H1 (cell line): ENCODE results near the gene FAM149B1. TPM values are rescaled to one million over a fixed set of nuclear protein-coding genes. Genes with fewer than 3 reads are reported as not detected.

ENCODE experiments used
- CTCF ChIA-PET: fragments of 300-600 bp; sonication (Branson Sonifier 250); formaldehyde crosslinking; loops from one replicate; lab custom pipeline; 2021; ENCODE audit not compliant: partially characterized antibody; lab: Charles Lee
- POLR2A ChIA-PET: fragments of 300-600 bp; sonication (Branson Sonifier 250); formaldehyde crosslinking; loops from one replicate; lab custom pipeline; 2021; ENCODE audit warnings: inconsistent platforms; ENCODE audit not compliant: partially characterized antibody; lab: Charles Lee
- DNase-seq, 2 experiments: peaks; one replicate each; pipeline versions ENCODE4 v3.0.0 to v3.0.0-alpha.2; 2010 to 2022; ENCODE audit warnings: low spot score in 2 of 2, low read depth in 1 of 2, mixed read lengths in 1 of 2
- FAIRE-seq: peaks from 2 replicates; lab custom pipeline; 2011; peaks lifted over from hg19 to GRCh38; lab: Jason Lieb, UNC
- H2AFZ ChIP-seq: 2 replicates; pipeline ENCODE4 v1.8.1; 2012; ENCODE audit warnings: low read length, inconsistent platforms
- H2AK5ac ChIP-seq: 2 replicates; pipeline ENCODE4 v1.6.1; 2013; ENCODE audit warnings: low read depth, low read length
- H2BK120ac ChIP-seq: replicated peaks from 2 replicates; pipeline ENCODE3; 2013; ENCODE audit warnings: low read depth, low read length, inconsistent platforms
- H2BK12ac ChIP-seq: 2 replicates; pipeline ENCODE4 v1.6.1; 2013; ENCODE audit warnings: low read depth, low read length
- H2BK15ac ChIP-seq: 2 replicates; pipeline ENCODE4 v1.6.1; 2013; ENCODE audit warnings: low read length
- H2BK20ac ChIP-seq: 2 replicates; pipeline ENCODE4 v1.6.1; 2013; ENCODE audit warnings: low read length
- H2BK5ac ChIP-seq: 2 replicates; pipeline ENCODE4 v1.6.1; 2013; ENCODE audit warnings: low read depth, low read length
- H3K14ac ChIP-seq: 2 replicates; pipeline ENCODE4 v1.6.1; 2013; ENCODE audit warnings: inconsistent platforms; ENCODE audit not compliant: insufficient read length
- H3K18ac ChIP-seq: 2 replicates; pipeline ENCODE4 v1.6.1; 2013; ENCODE audit warnings: low read length; ENCODE audit errors: extremely low read depth
- H3K23ac ChIP-seq: 2 replicates; pipeline ENCODE4 v1.6.1; 2013; ENCODE audit warnings: inconsistent platforms; ENCODE audit not compliant: insufficient read length
- H3K23me2 ChIP-seq: 2 replicates; pipeline ENCODE4 v1.6.1; 2013; ENCODE audit warnings: low read depth, low read length
- H3K27ac ChIP-seq: 2 replicates; pipeline ENCODE4 v1.6.1; 2011; ENCODE audit warnings: low read depth, low read length, inconsistent platforms
- H3K27me3 ChIP-seq, 4 experiments: replicated peaks in 1 of 4; 1 replicate in 1 of 4; 2 replicates in 3 of 4; pipeline versions ENCODE4 v1.6.1 to v1.8.1; 2011 to 2013; ENCODE audit warnings: low read length in 3 of 4, mild to moderate bottlenecking in 3 of 4, inconsistent platforms in 2 of 4, mixed read lengths in 2 of 4, moderate library complexity in 1 of 4; ENCODE audit not compliant: control insufficient read depth in 3 of 4, insufficient read depth in 3 of 4; ENCODE audit errors: extremely low read depth in 1 of 4
- H3K36me3 ChIP-seq, 4 experiments: 2 replicates each; pipeline versions ENCODE4 v1.6.1 to v1.8.1; 2011 to 2013; ENCODE audit warnings: mild to moderate bottlenecking in 4 of 4, low read length in 3 of 4, moderate library complexity in 2 of 4, control low read depth in 1 of 4, inconsistent platforms in 1 of 4; ENCODE audit not compliant: insufficient read depth in 4 of 4, control insufficient read depth in 2 of 4
- H3K4ac ChIP-seq: replicated peaks from 2 replicates; pipeline ENCODE3; 2013; ENCODE audit warnings: low read length, low read depth, mixed read lengths, inconsistent platforms; ENCODE audit not compliant: insufficient read length
- H3K4me1 ChIP-seq, 4 experiments: replicated peaks in 1 of 4; 1 replicate in 1 of 4; 2 replicates in 3 of 4; pipeline versions ENCODE4 v1.6.1 to v1.8.1; 2011 to 2013; ENCODE audit warnings: low read length in 3 of 4, inconsistent platforms in 2 of 4, mixed read lengths in 1 of 4; ENCODE audit not compliant: insufficient read depth in 4 of 4, control insufficient read depth in 3 of 4
- H3K4me2 ChIP-seq, 2 experiments: 2 replicates each; pipeline versions ENCODE4 v1.6.1 to v1.8.1; 2011 to 2013; ENCODE audit warnings: low read depth in 2 of 2, low read length in 2 of 2, control low read depth in 1 of 2, inconsistent platforms in 1 of 2, mild to moderate bottlenecking in 1 of 2; ENCODE audit not compliant: insufficient read depth in 1 of 2
- H3K4me3 ChIP-seq, 4 experiments: fragments of 200-600, 300-600 bp in 1 of 4; sonication (generic), shearing (Covaris generic), sonication (Bioruptor Twin) in 1 of 4; 2 replicates each; pipeline versions ENCODE4 v1.5.1 to v1.8.1; 2011 to 2016; ENCODE audit warnings: low read length in 4 of 4, low read depth in 3 of 4, control low read depth in 2 of 4, inconsistent platforms in 2 of 4, mild to moderate bottlenecking in 2 of 4, mixed read lengths in 1 of 4, moderate library complexity in 1 of 4; ENCODE audit not compliant: insufficient read depth in 2 of 4; ENCODE audit errors: extremely low read depth in 1 of 4
- H3K56ac ChIP-seq: replicated peaks from 2 replicates; pipeline ENCODE3; 2013; ENCODE audit warnings: low read depth, mild to moderate bottlenecking, mixed read lengths, low read length, inconsistent platforms; ENCODE audit not compliant: insufficient read length
- H3K79me1 ChIP-seq: 2 replicates; pipeline ENCODE4 v1.6.1; 2013; ENCODE audit warnings: low read depth, low read length, control low read depth
- H3K79me2 ChIP-seq, 2 experiments: 2 replicates each; pipeline versions ENCODE4 v1.6.1 to v1.8.1; 2012 to 2013; ENCODE audit warnings: low read length in 2 of 2, mild to moderate bottlenecking in 2 of 2, inconsistent platforms in 1 of 2; ENCODE audit not compliant: insufficient read depth in 2 of 2, control insufficient read depth in 1 of 2
- H3K9ac ChIP-seq, 4 experiments: replicated peaks in 1 of 4; 1 replicate in 1 of 4; 2 replicates in 3 of 4; pipeline versions ENCODE4 v1.6.1 to v1.8.1; 2011 to 2013; ENCODE audit warnings: low read depth in 3 of 4, low read length in 3 of 4, control low read depth in 2 of 4, mild to moderate bottlenecking in 2 of 4, moderate library complexity in 2 of 4, inconsistent platforms in 1 of 4; ENCODE audit errors: extremely low read depth in 1 of 4
- H3K9me3 ChIP-seq, 2 experiments: 2 replicates each; pipeline versions ENCODE4 v1.6.1 to v1.8.1; 2012 to 2013; ENCODE audit warnings: mild to moderate bottlenecking in 2 of 2, moderate library complexity in 2 of 2, control low read depth in 1 of 2, inconsistent platforms in 1 of 2, low read depth in 1 of 2, low read length in 1 of 2, mixed read lengths in 1 of 2; ENCODE audit not compliant: insufficient read depth in 2 of 2
- H4K20me1 ChIP-seq, 2 experiments: replicated peaks in 1 of 2; 2 replicates each; pipeline versions ENCODE3 to v1.8.1; 2011 to 2013; ENCODE audit warnings: inconsistent platforms in 2 of 2, low read length in 2 of 2, mild to moderate bottlenecking in 1 of 2; ENCODE audit not compliant: insufficient read depth in 2 of 2, control insufficient read depth in 1 of 2
- H4K5ac ChIP-seq: 2 replicates; pipeline ENCODE4 v1.6.1; 2013; ENCODE audit warnings: low read length, low read depth, mixed read lengths, inconsistent platforms; ENCODE audit not compliant: insufficient read length
- H4K8ac ChIP-seq: 2 replicates; pipeline ENCODE4 v1.8.0; 2013; ENCODE audit warnings: mild to moderate bottlenecking, moderate library complexity, low read length, inconsistent platforms; ENCODE audit not compliant: insufficient read depth; ENCODE audit errors: extremely low read depth
- H4K91ac ChIP-seq: replicated peaks from 2 replicates; pipeline ENCODE3; 2013; ENCODE audit warnings: low read length, mixed read lengths, inconsistent platforms; ENCODE audit not compliant: insufficient read length
- ATF2 ChIP-seq: IDR thresholded peaks from 2 replicates; pipeline ENCODE4 v1.6.1; 2012; ENCODE audit warnings: low read length, inconsistent platforms
- BACH1 ChIP-seq: IDR thresholded peaks from 2 replicates; pipeline ENCODE4 v1.6.1; 2012; ENCODE audit warnings: low read length, improper control_type of control experiment
- CHD2 ChIP-seq: IDR thresholded peaks from 2 replicates; pipeline ENCODE4 v1.6.1; 2012; ENCODE audit warnings: low read length, improper control_type of control experiment
- CTBP2 ChIP-seq: IDR thresholded peaks from 2 replicates; pipeline ENCODE4 v1.7.0; 2011; ENCODE audit warnings: borderline replicate concordance, mild to moderate bottlenecking, moderate library complexity, mixed read lengths, low read length; ENCODE audit not compliant: insufficient read depth, insufficient read length
- FOSL1 ChIP-seq: IDR thresholded peaks from 2 replicates; pipeline ENCODE4 v1.6.1; 2011; ENCODE audit warnings: mild to moderate bottlenecking, low read depth, low read length, moderate library complexity; ENCODE audit not compliant: insufficient read depth
- HDAC6 ChIP-seq: IDR thresholded peaks from one replicate; pipeline ENCODE4 v1.7.1; 2012; ENCODE audit warnings: low read depth, mild to moderate bottlenecking, inconsistent platforms, low read length, moderate library complexity
- POLR2AphosphoS5 ChIP-seq: IDR thresholded peaks from 2 replicates; pipeline ENCODE4 v1.6.1; 2011; ENCODE audit warnings: low read depth, low read length
- POU5F1 ChIP-seq: IDR thresholded peaks from 2 replicates; pipeline ENCODE4 v1.6.1; 2011; ENCODE audit warnings: low read depth, mild to moderate bottlenecking, low read length, moderate library complexity
- SIRT6 ChIP-seq: IDR thresholded peaks from one replicate; pipeline ENCODE4 v1.7.1; 2012; ENCODE audit warnings: low read length, inconsistent platforms
- SP2 ChIP-seq: IDR thresholded peaks from 2 replicates; pipeline ENCODE4 v1.6.1; 2012; ENCODE audit warnings: mild to moderate bottlenecking, low read length, inconsistent platforms
- YY1 ChIP-seq: IDR thresholded peaks from 2 replicates; pipeline ENCODE4 v1.6.1; 2011; ENCODE audit warnings: low read depth, mild to moderate bottlenecking, low read length
- WGBS, 2 experiments: shearing (Covaris generic) in 1 of 2; methylation state at CpG; one replicate each; pipeline versions ENCODE4 v1.1.6 to v1.1.7; 2013 to 2015; ENCODE audit warnings: low lambda C conversion rate in 2 of 2, mixed read lengths in 2 of 2, inconsistent platforms in 1 of 2, low coverage in 1 of 2, missing lambda C conversion rate in 1 of 2; ENCODE audit not compliant: insufficient replicate concordance in 2 of 2, insufficient coverage in 1 of 2, insufficient read length in 1 of 2; ENCODE audit errors: extremely low coverage in 1 of 2, missing lambda C conversion rate in 1 of 2; 5-methylcytosine and 5-hydroxymethylcytosine counted together
- polyA plus RNA-seq, 7 experiments: library from polyadenylated mRNA; depleted of rRNA in 3 of 7; stranded (reverse) in 5 of 7; unstranded in 2 of 7; fragments of >200 nt in 5 of 7; fragments of 200-250 nt in 2 of 7; gene quantifications; 1 replicate in 5 of 7; 2 replicates in 1 of 7; 4 replicates in 1 of 7; pipeline versions ENCODE4 v1.2.1 to v1.2.3, GENCODE V29; 2011 to 2013; ENCODE audit warnings: missing spikeins in 2 of 7, mixed read lengths in 2 of 7
- total RNA-seq: library from RNA; stranded (reverse); fragmentation: NEBNext Ultra II Directional; extraction: Animal tissue kit (Norgen Biotek cat#: 25700); gene quantifications from 2 replicates; pipeline ENCODE4 v1.2.1, GENCODE V29; 2021
- TF ChIP-seq, protein P1 (sequence below): IDR thresholded peaks from 2 replicates; pipeline ENCODE4 v1.6.1; 2011; ENCODE audit warnings: low read depth, mild to moderate bottlenecking, low read length; ENCODE audit not compliant: insufficient read depth

Gene FAM149B1
- total and polyA plus RNA-seq, 2 of the 8 experiments (the other 6 are each of a cell fraction or from before 2014, with no cell fraction given) = 16.8 to 21.9 TPM

- Histone ChIP-seq H4K91ac (no peak overlapping the region), H2BK15ac (no peak overlapping the region), H3K4me3 (no peak overlapping the region), H2AK5ac (no peak overlapping the region), H2AFZ (no peak overlapping the region), H3K79me2 (peaks cover 7 to 73% of the 10 kb centered on the region in 2 experiments; a peak in 2 of 4 replicates), H2BK5ac (no peak overlapping the region), H3K79me1 (0 out of 2 replicates have a peak, but pooled peaks cover 3% of the 10 kb centered on the region), H3K18ac (no peak overlapping the region), H3K9ac (no peak overlapping the region), H4K5ac (no peak overlapping the region), H3K56ac (no peak overlapping the region), H3K27me3 (no peaks in the 10 kb centered on the region), H4K20me1 (peaks cover 0 to 3% of the 10 kb centered on the region in 2 experiments), H3K4me1 (peaks cover 0 to 4% (median 3%) of the 10 kb centered on the region in 4 experiments; a peak in 5 of 7 replicates), H3K27ac (no peak overlapping the region), H2BK12ac (no peak overlapping the region), H3K23ac (no peak overlapping the region), H3K36me3 (peaks cover 12 to 43% (median 31%) of the 10 kb centered on the region in 4 experiments), H3K9me3 (no peaks in the 10 kb centered on the region), H3K23me2 (peaks cover 9% of the 10 kb centered on the region), H2BK20ac (no peak overlapping the region), H3K4me2 (peak overlapping the region in 1 of 2 experiments; percentile 21; a peak in 1 of 4 replicates), H3K14ac (no peak overlapping the region), H3K4ac (no peak overlapping the region), H4K8ac (no peak overlapping the region), H2BK120ac (no peak overlapping the region)
- no peak for DNase-seq
- POLR2A ChIA-PET = interaction anchor here (1.1 to 4.8 kb wide), 7 partner anchors 7 to 70 kb away, joined by 3 to 62 read pairs (median 8); no protein-coding TSS in a partner anchor
- TF ChIP-seq CHD2 (no peak), YY1 (no peak), HDAC6 (no peak), POU5F1 (no peak), BACH1 (no peak), POLR2AphosphoS5 (no peak), FOSL1 (no peak), SP2 (no peak), CTBP2 (no peak), SIRT6 (no peak), ATF2 (no peak)
- TF ChIP-seq, protein P1, sequence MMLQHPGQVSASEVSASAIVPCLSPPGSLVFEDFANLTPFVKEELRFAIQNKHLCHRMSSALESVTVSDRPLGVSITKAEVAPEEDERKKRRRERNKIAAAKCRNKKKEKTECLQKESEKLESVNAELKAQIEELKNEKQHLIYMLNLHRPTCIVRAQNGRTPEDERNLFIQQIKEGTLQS = no peak
- CTCF ChIA-PET = interaction anchor here (0.8 to 1.7 kb wide), 2 partner anchors 12 to 89 kb away, joined by 3 to 4 read pairs; no protein-coding TSS in a partner anchor
- no peak for FAIRE-seq
- 93% methylated on average over 5 of the region's 5 CpGs; no CpG with 5 or more reads in 1 of the 2 experiments for WGBS, 2 experiments
Observed at GRCh38 chr10:73248259-73248724, 80.4 kb downstream of the FAM149B1 start.
